ENCODE data around the gene FANCC.

FANCC gene

DNA sequence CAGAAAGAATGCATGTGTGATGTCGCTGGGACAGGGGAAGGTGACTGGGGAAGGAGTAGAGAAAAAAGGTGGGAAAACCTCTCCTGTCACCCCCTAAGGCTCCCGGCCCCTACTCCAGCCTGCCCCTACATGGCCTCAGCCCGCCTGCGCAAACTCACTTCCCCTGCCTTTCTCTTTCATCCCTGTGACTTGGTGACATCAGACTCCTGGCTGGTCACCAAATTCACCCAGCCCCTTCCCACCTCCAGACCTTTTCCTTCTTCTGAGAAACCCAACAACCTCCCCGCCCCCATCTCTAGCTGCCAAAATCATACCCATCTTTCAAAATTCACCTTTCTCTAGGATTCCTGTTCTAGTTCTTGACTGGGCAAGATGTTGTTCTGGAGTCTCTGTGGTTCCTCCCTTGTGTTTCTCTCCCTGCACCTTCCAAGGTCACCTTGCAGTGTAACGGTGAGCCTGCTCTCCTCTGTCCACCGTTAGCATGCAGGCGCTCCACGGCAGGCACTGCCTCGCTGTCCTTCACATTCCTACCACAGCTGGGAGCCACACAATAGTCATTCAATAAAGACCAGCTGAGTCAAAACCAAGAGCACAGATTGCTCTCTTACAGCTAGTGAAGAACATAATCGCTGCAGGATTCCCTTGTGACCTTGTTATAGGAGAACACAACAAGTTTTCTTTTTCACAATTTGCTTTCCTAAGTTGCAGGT is 134.5 kb downstream of the FANCC start:
- no peak for FAIRE-seq

DNA sequence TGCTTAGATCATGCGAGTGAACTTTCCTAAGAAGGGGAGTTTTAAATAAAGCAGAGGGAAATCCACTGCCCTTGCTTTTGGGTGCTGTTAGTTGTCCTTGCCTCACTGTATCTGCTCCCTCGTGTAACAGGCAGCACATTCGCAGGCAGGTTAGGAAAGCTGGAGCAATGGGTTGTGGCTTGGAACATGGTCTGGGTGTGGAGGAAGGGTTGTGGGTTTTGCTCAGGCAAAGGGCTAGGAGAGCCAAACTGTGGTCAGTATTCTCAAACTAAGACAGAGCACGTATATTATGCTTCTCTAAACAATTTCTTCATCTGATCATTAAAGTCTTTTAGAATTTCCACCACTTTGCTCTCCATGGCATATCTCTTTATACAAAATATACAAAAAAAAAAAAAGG is 135.7 kb downstream of the FANCC start:
- FAIRE-seq = no peak

- peak; percentile 56 for FAIRE-seq
These were observed 136.2 kb downstream of the FANCC start for GRCh38 chr9:95181226-95181818.

GRCh38 chr9:95177617-95178016 is 139.9 kb downstream of the FANCC start:
- FAIRE-seq = no peak

DNA sequence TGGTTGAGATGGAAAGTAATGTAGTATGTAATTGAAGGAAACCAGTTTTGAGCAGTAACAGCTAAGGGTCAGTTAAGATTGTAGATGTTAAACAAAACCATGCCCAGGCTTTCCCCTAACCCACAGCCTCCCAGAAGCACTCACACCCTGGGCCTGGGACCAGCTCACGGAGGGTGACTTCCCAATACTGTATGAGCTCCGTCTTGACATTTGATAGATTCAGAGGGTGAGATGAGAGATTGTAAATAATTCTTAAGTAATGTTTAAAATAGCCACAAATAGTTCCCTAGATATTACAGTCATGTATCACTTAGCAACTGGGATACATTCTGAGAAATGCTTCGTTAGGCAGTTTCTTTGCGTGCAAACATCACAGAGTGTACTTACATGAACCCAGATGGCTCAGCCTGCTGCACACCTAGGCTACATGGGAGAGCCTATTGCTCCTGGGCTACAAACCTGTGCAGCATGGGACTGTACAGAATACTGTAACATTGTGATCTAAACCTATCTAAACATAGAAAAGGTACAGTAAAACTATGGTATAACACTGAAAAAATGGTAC is 140.7 kb downstream of the FANCC start:
- FAIRE-seq = no peak

DNA sequence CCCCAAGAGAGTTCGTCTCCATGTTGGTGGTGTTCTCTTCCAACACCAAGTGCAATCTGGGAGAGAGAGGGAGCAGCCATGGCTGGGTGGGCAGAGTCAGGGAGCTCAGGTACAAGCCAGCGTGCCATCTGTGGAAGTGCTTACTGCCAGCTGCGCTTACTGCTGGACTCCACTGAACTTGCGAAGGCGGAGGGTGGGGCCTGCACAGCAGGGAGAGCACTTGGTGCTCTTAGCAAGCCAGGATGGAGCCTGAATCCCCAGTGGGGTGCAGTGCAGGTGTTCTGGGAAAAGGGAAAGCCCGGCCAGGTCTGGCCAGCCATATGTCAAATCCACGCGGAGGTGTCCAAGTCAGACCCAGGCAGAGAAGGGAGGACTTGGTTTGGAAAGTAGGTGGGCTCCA is 142.0 kb downstream of the FANCC start:
- FAIRE-seq = no peak

GRCh38 chr9:95174038-95174437 is 143.5 kb downstream of the FANCC start:
- no peak for FAIRE-seq

GRCh38 chr9:95171596-95171995 is 145.9 kb downstream of the FANCC start:
- FAIRE-seq = no peak

GRCh38 chr9:95171001-95171400 is 146.5 kb downstream of the FANCC start:
- FAIRE-seq = no peak

GRCh38 chr9:95167998-95168397 is 149.5 kb downstream of the FANCC start:
- FAIRE-seq = no peak

- no peak for FAIRE-seq
These were observed 152.5 kb downstream of the FANCC start for GRCh38 chr9:95165004-95165403.

DNA sequence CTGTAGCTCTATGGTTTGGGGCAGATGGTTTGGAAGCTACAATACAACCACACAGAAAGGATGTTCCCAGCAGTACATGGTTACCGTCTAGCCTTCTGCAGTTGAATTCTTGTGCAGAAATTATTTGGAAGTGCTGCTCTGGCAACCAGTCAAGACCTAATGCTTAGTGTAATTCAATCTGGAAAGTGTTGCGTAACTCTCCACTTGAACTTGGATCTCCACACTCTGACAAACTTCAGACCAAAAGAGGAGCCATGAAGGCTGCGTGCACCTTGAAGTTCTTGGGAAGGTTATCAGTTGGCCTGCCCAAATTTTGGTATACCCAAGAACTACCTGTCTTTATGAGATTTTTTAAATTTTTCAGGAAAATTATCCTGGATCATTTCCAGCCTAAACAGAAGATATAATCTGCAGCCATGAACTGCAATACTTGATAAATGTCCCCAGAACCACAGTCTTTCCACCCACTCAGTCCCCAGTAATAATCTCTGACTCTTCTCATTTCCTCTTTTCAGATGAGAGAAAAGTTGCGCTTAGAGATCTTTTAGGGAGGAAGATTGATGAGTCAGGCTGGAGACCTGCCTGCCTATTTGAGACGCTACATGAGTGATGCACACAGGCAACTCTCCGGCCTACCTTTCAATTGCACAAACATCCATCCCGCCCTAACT is 159.9 kb downstream of the FANCC start:
- FAIRE-seq = no peak

DNA sequence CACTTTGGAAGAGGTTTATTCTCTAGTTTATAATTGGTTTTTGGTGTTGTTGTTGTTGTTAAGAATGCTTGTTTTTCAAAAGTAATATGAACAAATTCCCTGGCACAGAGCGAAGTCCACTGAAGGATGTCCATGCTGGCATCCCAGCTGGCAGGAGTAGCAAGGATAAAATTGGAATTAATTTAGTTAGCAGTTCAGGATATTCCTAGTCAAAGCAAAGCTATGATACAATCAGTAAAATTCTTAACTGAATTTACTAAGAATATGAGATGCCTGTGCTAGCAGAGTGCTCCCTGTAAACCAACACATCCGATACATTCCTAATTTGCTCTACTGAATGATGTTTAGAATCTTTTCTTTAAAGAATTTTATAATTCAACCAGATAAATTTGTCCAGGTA is 161.4 kb downstream of the FANCC start:
- FAIRE-seq = no peak

DNA sequence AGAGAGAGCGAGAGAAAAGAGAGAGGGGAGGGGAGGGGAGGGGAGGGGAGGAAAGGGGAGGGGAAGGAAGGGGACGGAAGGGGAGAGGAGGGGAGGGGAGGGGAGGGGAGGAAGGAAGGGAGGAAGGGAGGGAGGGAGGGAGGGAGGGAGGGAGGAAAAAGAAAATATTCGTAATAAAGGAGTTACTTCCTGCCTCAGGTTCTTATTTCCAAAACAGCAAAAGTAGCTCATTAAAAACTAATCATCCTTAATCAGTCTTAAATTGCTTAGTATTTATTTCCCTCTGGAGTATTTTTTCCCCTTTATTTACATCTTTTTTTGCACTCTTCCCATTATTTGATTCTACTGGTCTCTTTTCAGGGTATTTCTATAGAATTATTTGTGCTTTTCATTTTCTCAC is 162.3 kb downstream of the FANCC start:
- no peak for FAIRE-seq

DNA sequence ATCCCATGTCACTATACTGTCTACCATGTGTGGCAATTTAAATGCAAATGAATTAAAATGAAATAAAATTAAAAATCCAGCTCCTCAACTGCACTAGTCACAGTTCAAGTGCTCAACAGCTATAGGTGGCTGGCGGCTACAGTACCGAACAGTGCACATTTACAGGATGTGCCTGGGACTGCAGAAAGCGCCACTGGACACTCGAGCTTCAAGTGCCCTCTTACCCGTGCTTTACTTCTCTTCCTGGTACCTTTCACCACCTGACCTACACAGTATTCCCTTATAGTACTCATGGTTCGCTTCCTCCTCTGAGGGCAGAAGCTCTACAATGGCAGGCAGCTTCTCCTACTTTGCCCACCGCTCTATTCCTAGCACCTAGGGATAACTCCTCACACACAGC is 166.6 kb downstream of the FANCC start:
- FAIRE-seq = no peak

GRCh38 chr9:95148208-95148520 is 169.3 kb downstream of the FANCC start:
- no peak for FAIRE-seq

DNA sequence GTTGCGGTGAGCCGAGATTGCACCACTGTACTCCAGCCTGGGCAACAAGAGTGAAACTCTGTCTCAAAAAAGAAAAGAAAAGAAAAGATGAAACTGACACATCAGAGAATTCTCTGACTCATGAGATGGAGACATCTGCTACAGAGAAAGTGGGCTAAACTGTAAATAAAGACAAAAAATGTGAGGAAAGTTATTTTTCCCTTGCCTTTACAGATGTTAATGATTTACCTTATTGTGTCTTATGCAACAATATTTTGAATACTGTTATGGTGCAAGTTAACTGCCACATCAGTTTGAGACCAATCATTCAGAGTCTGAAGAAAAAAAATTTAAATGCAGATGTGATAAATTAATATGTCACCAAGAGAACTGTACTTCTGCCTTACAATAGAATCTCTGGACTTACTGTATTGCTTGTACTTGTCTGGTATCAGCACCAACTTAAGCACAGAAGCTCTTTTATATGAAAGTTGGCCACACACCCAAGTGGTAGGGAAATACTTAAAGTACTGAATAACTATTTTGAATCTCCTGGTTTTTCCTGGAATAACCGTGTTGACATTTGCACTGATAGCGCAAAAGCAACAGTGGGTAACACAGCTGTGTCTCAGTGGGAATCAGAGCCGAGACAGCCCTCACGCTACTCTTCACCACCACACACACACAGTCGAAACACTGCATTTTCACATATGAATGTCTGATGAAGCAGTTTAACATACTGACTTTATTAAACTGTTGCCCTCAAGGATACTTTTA is 169.9 kb downstream of the FANCC start:
- no peak for FAIRE-seq

DNA sequence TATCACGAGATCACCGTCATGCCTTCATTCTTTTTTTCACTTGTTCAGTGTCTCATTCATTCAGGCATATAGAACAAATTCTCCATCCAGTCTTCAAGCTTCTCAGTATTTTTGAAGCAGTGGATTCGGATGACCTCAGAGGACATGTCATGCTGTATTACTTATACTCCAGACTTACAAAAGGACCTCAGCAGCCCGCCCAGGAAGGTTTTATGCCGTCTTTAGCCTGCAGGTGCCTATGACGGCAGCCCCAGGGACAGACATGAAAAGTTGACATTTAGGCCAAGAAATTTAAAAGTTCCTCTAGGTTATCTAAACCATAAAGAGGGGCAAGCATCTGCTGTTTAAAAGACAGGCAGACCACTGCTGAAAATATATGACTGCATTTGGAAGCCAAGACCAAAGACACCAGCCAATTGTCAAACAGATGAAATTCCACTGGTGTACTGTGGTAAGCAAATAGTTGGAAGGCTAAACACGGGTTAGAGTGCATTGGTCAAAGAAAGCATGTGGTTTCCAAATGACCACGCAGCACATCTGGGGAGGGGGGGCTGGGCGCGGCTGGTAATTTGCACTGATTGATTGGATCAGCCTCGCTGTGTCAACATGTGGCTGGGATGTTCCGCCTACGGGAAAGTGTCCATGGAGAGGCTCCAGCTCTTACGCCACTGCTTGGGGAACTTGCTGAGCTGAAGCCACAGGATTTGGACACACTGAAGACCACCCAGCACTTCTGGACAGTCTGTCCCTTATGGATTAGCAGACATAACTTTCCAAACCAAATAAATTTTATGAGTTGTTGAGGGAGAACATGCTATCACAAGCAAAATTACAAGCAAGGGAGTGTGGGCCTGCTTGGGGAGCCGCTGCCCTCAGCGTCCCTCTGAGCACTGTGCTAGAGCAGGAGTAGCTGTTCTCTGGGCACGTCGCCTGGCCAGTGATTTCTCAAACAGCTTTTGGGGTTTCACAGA is 173.6 kb downstream of the FANCC start:
- FAIRE-seq = no peak

DNA sequence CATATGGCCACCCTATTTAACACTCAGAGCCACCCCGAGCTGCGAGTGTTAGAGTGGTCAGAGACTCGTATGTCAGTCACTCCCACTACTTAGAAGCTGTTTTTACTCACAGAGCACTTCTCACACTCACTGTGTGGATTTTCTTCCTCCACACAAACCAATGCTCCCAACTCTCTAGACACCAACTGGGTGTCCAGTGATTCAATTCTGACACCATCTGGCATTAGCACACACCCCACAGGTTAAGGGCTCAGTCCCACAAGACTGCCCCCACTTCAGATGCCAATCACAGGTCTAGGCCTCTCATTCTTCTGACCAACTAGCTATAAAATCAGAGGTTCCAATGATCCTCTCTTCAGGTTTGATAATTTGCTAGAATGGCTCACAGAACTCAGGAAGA is 174.8 kb downstream of the FANCC start:
- no peak for FAIRE-seq

DNA sequence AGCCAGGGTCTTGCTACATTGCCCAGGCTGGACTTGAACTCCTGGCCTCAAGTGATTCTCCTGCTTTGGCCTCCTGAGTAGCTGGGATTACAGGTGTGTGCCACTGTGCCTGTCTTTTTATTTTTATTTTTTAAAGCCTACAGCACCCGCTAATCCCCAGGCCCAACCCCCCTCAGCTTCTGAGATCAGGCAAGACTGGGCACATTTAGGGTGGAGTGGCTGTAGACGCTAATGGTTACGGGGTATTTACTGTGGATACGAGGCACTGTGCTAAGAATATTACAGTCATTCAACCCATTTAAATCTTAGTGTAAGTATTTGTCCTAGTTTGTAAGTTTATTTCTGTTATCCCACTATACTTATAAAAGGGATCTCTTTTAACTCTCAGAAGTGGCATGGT is 175.2 kb downstream of the FANCC start:
- no peak for FAIRE-seq

DNA sequence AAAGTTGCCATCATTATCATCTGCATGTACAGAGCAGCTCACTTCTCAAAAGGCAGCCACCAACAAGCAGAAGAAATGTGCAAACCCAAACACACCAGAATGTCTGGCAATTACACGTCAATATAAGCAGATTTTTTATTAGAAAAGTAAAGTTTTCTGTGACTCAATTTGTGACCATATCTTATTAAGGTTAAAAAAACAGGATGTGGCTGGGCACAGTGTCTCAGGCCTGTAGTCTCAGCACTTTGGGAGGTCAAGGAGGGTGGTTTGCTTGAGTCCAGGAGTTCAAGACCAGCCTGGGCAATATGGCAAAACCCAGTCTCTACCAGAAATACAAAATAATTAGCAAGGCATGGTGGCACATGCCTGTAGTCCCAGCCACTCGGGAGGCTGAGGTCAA is 176.7 kb downstream of the FANCC start:
- no peak for FAIRE-seq

GRCh38 chr9:95139126-95139525 is 178.4 kb downstream of the FANCC start:
- no peak for FAIRE-seq
